Osteoblast (primary cell): ENCODE measurements around the gene FAAP24. TPM values are rescaled to one million over a fixed set of nuclear protein-coding genes. Genes with fewer than 3 reads are reported as not detected.
A peak's percentile ranks its signal among the peaks of the same experiment; 100 is the strongest.

ENCODE experiments used
- DNase-seq: peaks from one replicate; pipeline ENCODE4 v3.0.0; 2011; ENCODE audit warnings: low spot score, mixed read lengths; ENCODE audit not compliant: insufficient read length; ENCODE audit errors: missing footprints
- H2AFZ ChIP-seq: 2 replicates; pipeline ENCODE4 v1.6.0; 2011; ENCODE audit warnings: mild to moderate bottlenecking, low read length
- H3K27ac ChIP-seq: 2 replicates; pipeline ENCODE4 v1.5.1; 2011; ENCODE audit warnings: mild to moderate bottlenecking, low read depth, low read length, moderate library complexity
- H3K27me3 ChIP-seq: 2 replicates; pipeline ENCODE4 v1.6.0; 2012; ENCODE audit warnings: mild to moderate bottlenecking, control low read depth, inconsistent platforms, low read length, moderate library complexity; ENCODE audit not compliant: insufficient read depth
- H3K36me3 ChIP-seq: 2 replicates; pipeline ENCODE4 v1.5.1; 2011; ENCODE audit warnings: mild to moderate bottlenecking, low read length, control low read depth, moderate library complexity; ENCODE audit not compliant: insufficient read depth
- H3K4me1 ChIP-seq: 2 replicates; pipeline ENCODE4 v1.5.1; 2011; ENCODE audit warnings: mild to moderate bottlenecking, low read length, control low read depth, moderate library complexity; ENCODE audit not compliant: insufficient read depth
- H3K4me2 ChIP-seq: 2 replicates; pipeline ENCODE4 v1.6.0; 2011; ENCODE audit warnings: mild to moderate bottlenecking, low read length; ENCODE audit not compliant: insufficient read depth
- H3K4me3 ChIP-seq: fragments of 200-600 bp; sonication (generic); 3 replicates; pipeline ENCODE4 v1.5.1; 2012; ENCODE audit warnings: mild to moderate bottlenecking, low read length, inconsistent platforms; ENCODE audit not compliant: insufficient read depth
- H3K79me2 ChIP-seq: 2 replicates; pipeline ENCODE4 v1.6.0; 2012; ENCODE audit warnings: mild to moderate bottlenecking, low read length, control low read depth, inconsistent platforms; ENCODE audit not compliant: insufficient read depth
- H3K9me3 ChIP-seq: 2 replicates; pipeline ENCODE4 v1.5.1; 2011; ENCODE audit warnings: low read depth, low read length, control low read depth
- H4K20me1 ChIP-seq: 2 replicates; pipeline ENCODE4 v1.6.0; 2012; ENCODE audit warnings: mild to moderate bottlenecking, low read length, control low read depth; ENCODE audit not compliant: insufficient read depth
- total RNA-seq: library from RNA; depleted of rRNA; stranded (reverse); fragments of >200 nt; gene quantifications from 2 replicates; pipeline ENCODE4 v1.2.3, GENCODE V29; 2012
- TF ChIP-seq, protein P1 (sequence below): IDR thresholded peaks from 2 replicates; pipeline ENCODE4 v1.5.1; 2011; ENCODE audit warnings: mild to moderate bottlenecking, low read depth, low read length, moderate library complexity; ENCODE audit errors: extremely low read depth

Gene FAAP24
- total RNA-seq, 1 donor: 3.6 TPM

GRCh38 chr19:32945260-32945659, 26.8 kb upstream of the FAAP24 start:
- Histone ChIP-seq H4K20me1 (no peaks in the 10 kb centered on the region), H3K4me2 (no peak overlapping the region), H3K36me3 (peaks cover 44% of the 10 kb centered on the region), H3K4me1 (no peaks in the 10 kb centered on the region), H3K9me3 (no peaks in the 10 kb centered on the region), H2AFZ (no peak overlapping the region), H3K4me3 (no peak overlapping the region), H3K27ac (no peak overlapping the region), H3K79me2 (no peaks in the 10 kb centered on the region), H3K27me3 (no peaks in the 10 kb centered on the region)
- DNase-seq: no peak
- TF ChIP-seq, protein P1, sequence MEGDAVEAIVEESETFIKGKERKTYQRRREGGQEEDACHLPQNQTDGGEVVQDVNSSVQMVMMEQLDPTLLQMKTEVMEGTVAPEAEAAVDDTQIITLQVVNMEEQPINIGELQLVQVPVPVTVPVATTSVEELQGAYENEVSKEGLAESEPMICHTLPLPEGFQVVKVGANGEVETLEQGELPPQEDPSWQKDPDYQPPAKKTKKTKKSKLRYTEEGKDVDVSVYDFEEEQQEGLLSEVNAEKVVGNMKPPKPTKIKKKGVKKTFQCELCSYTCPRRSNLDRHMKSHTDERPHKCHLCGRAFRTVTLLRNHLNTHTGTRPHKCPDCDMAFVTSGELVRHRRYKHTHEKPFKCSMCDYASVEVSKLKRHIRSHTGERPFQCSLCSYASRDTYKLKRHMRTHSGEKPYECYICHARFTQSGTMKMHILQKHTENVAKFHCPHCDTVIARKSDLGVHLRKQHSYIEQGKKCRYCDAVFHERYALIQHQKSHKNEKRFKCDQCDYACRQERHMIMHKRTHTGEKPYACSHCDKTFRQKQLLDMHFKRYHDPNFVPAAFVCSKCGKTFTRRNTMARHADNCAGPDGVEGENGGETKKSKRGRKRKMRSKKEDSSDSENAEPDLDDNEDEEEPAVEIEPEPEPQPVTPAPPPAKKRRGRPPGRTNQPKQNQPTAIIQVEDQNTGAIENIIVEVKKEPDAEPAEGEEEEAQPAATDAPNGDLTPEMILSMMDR: no peak

- Histone ChIP-seq H3K27me3 (no peaks in the 10 kb centered on the region), H3K4me1 (peaks cover 5% of the 10 kb centered on the region), H3K4me2 (no peak overlapping the region), H3K27ac (no peak overlapping the region), H3K9me3 (no peaks in the 10 kb centered on the region), H3K36me3 (peaks cover 31% of the 10 kb centered on the region), H2AFZ (no peak overlapping the region), H3K4me3 (no peak overlapping the region), H3K79me2 (peaks cover 45% of the 10 kb centered on the region), H4K20me1 (peaks cover 7% of the 10 kb centered on the region)
- no peak for DNase-seq
- TF ChIP-seq, protein P1: no peak
These were observed 5.3 kb upstream of the FAAP24 start for GRCh38 chr19:32966750-32967149.

GRCh38 chr19:32969549-32969948, 2.5 kb upstream of the FAAP24 start:
- Histone ChIP-seq H3K4me1 (peaks cover 9% of the 10 kb centered on the region), H3K79me2 (peaks cover 46% of the 10 kb centered on the region), H3K27ac (no peak overlapping the region), H3K27me3 (no peaks in the 10 kb centered on the region), H3K36me3 (peaks cover 14% of the 10 kb centered on the region), H4K20me1 (peaks cover 4% of the 10 kb centered on the region), H3K9me3 (no peaks in the 10 kb centered on the region), H3K4me2 (no peak overlapping the region), H3K4me3 (no peak overlapping the region), H2AFZ (no peak overlapping the region)
- DNase-seq: no peak
- TF ChIP-seq, protein P1: no peak

DNA sequence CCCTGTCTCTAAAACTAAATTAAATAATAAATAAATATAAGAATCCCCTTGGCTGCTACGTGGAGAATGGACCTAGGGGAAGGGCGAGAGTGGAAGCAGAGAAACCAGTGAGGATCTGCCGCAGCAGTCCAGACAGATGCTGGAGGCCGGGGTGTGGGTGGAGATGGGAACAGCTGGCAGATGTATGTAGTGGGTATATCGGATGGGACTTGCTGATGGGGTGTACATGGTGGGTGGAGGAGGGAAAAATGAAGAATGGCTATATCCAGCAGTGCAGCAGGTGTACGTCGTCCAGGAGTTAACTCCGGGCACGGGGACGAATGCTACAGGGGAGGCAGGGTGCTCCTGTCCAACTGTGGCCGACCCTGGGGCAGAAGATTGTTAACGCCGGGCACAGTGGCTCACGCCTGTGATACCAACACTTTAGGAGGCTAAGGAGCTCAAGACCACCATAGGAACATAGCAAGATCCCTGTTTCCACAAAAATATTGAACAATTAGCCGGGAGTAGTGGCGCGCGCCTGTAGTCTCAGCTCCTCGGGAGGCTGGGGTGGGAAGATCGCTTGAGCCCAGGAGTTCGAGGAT, 938 bp upstream of the FAAP24 start:
- Histone ChIP-seq H3K27me3 (no peaks in the 10 kb centered on the region), H3K79me2 (peaks cover 46% of the 10 kb centered on the region), H3K4me1 (peaks cover 9% of the 10 kb centered on the region), H2AFZ (peak overlapping the region; percentile 79), H4K20me1 (peaks cover 4% of the 10 kb centered on the region), H3K9me3 (no peaks in the 10 kb centered on the region), H3K4me3 (peak overlapping the region; percentile 89), H3K4me2 (peak overlapping the region; percentile 89), H3K36me3 (peaks cover 5% of the 10 kb centered on the region), H3K27ac (peak overlapping the region; percentile 43)
- peak; percentile 31 for DNase-seq
- TF ChIP-seq, protein P1: no peak
